Measurements from ENCODE around the gene CHCHD2.
"Not testable (repeated sequence)": the region's sequence is repeated elsewhere in the genome, so short reads cannot be mapped to it uniquely, and the experiment has no call there.

The CHCHD2 gene, protein sequence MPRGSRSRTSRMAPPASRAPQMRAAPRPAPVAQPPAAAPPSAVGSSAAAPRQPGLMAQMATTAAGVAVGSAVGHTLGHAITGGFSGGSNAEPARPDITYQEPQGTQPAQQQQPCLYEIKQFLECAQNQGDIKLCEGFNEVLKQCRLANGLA

GRCh38 chr7:56106108-56107073 lies at the start of gene CHCHD2:
Gene CHCHD2, minus strand, starts transcription at chr7:56106476. Its CDS starts 63 bp downstream, at chr7:56106413.
- peak; percentile 98 for DNase-seq (ENCODE audit: low read depth)

- not testable (repeated sequence) for DNase-seq (ENCODE audit: low read depth)
These were observed 24.8 kb upstream of the CHCHD2 start for GRCh38 chr7:56131062-56131461.

DNA sequence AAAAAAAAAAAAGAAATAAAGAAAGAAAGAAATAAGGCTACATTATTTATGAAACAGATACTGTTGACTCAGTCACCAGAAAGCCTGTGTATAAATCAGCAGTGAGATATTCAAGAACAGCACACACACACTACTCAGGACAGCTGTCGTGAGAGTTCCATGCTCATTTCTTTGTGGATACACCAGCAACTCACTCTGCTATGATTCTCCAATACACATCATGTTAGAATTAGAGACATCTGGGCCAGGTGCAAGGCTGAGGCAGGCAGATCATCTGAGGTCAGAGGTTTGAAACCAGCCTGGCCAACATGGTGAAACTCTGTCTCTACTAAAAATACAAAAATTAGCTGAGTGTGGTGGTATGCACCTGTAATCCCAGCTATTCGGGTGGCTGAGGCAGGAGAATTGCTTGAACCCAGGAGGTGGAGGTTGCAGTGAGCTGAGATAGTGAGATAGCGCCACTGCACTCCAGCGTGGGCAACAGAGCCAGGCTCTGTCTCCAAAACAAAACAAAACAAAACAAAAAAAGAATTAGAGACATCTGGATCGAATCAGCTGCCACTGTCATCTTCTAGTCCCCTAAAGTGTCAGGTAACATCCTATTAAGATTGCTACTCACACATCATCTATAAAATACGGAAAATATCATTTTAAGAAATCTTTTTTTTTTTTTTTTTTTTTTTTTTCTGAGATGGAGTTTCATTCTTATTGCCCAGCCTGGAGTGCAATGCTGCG lies 21.1 kb upstream of the CHCHD2 start:
- no peak for DNase-seq (ENCODE audit: low read depth)

- DNase-seq (ENCODE audit: low read depth), result no peak
These were observed 19.6 kb upstream of the CHCHD2 start for GRCh38 chr7:56125831-56126230.

GRCh38 chr7:56124981-56125380 lies 18.7 kb upstream of the CHCHD2 start:
- no peak for DNase-seq (ENCODE audit: low read depth)

DNA sequence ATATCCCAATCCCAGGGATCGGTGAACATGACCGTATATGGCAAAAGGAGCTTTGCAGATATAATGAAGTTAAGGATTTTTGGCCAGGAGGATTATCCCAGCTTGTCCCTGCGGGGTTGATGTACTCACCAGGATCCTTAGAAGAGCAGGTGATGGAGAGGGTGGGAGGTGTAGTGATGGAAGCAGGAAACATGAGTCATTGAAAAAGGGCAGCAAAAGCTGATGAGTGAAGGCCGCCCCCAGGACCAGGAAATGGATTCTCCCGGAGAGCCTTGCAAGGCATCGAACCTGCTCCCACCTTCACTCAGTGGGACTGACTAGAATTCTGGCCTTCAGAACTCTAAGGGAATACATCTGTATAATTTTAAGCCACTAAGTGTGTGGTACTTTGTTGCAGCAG lies 15.2 kb upstream of the CHCHD2 start:
- DNase-seq (ENCODE audit: low read depth), result no peak

- DNase-seq (ENCODE audit: low read depth), result no peak
These were observed 9.7 kb upstream of the CHCHD2 start, which contains the start of gene NUPR2 for GRCh38 chr7:56115852-56116538. Gene NUPR2, minus strand, starts transcription at chr7:56116417. Its CDS starts 103 bp downstream, at chr7:56116314.

DNA sequence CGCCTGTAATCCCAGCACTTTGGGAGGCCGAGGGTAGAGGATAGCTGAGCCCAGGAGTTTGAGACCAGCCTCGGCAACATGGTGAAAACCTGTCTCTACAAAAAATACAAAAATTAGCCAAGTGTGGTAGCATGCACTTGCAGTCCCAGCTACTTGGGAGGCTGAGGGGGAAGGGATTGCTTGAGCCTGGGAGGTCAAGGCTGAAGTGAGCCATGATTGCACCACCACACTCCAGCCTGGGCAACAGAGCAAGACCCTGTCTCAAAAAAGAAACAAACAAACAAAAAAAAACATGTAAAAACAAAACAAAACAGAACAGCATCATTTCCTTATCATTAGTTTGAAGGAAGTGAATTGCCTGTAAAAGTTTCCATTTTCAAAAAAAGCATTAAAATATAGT lies 6.0 kb upstream of the CHCHD2 start:
- DNase-seq (ENCODE audit: low read depth), result not testable (repeated sequence)

GRCh38 chr7:56110611-56111010 lies 4.3 kb upstream of the CHCHD2 start:
- no peak for DNase-seq (ENCODE audit: low read depth)

DNA sequence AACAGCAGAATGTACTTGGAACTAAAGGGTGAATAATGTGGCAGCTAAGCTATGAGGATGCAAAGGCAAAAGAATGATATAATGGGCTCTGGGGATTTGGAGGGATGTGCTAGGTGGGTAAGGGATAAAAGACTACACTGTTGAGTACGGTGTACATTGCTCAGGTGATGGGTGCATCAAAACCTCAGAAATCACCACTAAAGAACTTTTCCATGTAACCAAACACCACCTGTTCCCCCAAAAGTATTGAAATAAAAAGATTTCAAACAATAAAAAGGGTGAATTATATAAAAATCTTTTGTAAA lies 1.6 kb upstream of the CHCHD2 start:
- DNase-seq (ENCODE audit: low read depth), result no peak

DNA sequence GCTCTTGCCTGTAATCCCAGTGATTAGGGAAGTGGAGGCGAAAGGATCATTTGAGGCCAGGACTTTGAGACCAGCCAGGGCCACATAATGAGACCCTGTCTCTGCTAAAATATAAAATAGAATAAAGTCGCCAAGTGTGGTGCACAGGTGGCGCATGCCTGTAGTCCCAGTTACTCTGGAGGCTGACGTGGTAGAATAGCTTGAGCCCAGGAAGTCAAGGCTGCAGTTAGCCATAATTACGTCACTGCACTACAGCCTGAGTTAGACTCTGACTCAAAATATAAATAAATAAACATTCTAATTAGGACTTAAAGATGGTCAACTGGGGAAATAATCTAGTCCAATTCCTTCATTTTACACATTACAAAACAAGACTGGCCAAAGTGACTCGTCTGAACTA lies 768 bp downstream of the CHCHD2 start:
- peak; percentile 48 for DNase-seq (ENCODE audit: low read depth)

DNA sequence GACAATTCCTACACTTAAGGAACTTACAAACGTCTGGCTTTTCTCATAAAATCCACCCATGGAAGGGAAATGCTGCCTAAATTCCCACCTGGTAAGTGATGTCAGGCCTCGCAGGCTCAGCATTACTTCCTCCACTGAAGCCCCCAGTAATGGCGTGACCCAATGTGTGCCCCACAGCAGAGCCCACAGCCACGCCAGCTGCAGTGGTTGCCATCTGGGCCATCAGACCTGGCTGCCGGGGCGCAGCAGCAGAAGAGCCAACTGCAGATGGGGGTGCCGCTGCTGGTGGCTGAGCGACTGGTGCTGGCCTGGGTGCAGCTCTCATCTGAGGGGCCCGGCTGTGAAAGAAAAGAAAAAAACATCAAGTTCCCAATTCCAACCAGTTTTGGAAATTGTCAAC lies 2.1 kb downstream of the CHCHD2 start:
- DNase-seq (ENCODE audit: low read depth), result not testable (repeated sequence)

DNA sequence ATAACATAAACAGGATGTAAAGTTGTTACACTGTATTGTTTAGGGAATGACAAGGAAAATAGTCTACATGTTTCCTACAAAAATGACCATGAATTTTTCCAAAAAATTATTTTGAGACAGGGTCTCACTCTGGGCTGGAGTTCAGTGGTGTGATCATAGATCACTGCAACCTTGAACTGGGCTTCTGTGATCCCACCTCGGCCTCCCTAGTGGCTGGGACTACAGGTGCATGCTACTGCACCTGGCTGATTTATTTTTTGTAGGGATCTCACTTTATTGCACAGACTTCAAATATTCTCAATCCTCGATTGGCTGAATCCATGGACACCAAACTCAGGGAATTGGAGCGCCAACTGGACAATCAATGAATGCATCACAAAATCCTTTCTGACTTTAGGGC lies 6.6 kb downstream of the CHCHD2 start:
- no peak for DNase-seq (ENCODE audit: low read depth)

GRCh38 chr7:56098187-56099008 lies 7.9 kb downstream of the CHCHD2 start:
- not testable (repeated sequence) for DNase-seq (ENCODE audit: low read depth)

GRCh38 chr7:56097700-56098099 lies 8.6 kb downstream of the CHCHD2 start:
- peak; percentile 90 for DNase-seq (ENCODE audit: low read depth)

DNA sequence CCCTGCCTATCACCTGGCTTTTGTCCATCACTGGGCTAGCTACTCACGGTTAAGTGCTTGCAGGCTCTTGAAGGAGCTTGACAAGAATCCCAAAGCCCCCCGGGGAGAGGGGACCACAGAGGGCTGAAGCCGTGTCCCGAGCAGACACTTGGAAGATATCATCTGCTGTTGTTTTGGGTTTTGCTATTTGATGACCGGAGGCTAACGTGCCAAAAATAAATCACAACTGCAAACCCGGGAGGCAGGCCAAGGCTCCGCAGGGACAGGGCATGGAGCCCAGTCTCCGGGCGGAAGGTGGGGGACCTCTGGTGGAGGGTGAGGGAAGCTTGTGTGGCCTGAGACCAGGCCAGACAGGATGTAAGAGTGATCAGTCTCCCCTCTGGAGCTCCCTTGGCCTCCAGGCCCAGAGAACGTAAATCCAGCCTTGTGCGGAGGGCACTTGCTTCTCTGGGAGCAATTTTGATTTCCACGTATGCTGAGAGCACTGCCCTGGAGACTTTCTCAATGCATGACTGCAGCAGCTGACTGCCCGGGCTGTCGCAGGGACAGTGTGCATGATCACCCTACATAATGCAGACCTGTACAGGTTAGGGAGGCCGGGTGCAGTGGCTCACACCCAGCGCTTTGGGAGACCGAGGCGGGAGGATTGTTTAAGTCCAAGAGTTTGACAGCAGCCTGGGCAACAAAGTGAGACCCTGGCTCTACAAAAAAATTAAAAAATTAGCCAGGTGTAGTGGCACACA lies 13.3 kb downstream of the CHCHD2 start, which contains the start of gene PHKG1:
TSS of gene PHKG1 (minus strand) at position 164 of the 743 bp plus-strand sequence. CDS start 4,011 bp downstream, outside the sequence.
- DNase-seq (ENCODE audit: low read depth), result peak; percentile 88

DNA sequence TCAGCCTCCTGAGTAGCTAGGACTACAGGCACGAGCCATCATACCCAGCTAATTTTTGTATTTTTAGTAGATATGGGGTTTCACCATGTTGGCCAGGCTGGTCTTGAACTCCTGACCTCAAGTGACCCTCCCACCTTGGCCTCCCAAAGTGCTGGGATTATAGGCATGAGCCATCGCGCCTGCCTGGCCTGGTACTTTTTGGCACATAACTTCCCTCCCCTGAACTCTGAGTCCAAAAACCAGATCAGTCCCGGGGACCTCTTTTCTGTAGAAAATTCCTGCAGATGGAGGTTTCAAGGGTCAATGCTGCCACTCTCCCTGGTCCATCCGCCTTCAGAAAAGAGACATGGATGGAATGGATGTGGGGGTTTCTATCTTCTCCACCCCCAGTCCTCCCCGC lies 13.9 kb downstream of the CHCHD2 start:
- not testable (repeated sequence) for DNase-seq (ENCODE audit: low read depth)

- DNase-seq (ENCODE audit: low read depth), result no peak
These were observed 14.7 kb downstream of the CHCHD2 start for GRCh38 chr7:56091591-56091990.

- DNase-seq (ENCODE audit: low read depth), result no peak
These were observed 18.8 kb downstream of the CHCHD2 start for GRCh38 chr7:56087445-56087844.

GRCh38 chr7:56086761-56087160 lies 19.5 kb downstream of the CHCHD2 start:
- no peak for DNase-seq (ENCODE audit: low read depth)
